GF-D8 (cell line): Measurements from ENCODE around the gene NDUFAF2.
A peak's percentile ranks its signal among the peaks of the same experiment; 100 is the strongest.
"Not testable (repeated sequence)": the region's sequence is repeated elsewhere in the genome, so short reads cannot be mapped to it uniquely, and the experiment has no call there.

ENCODE experiments used
- DNase-seq: peaks from one replicate; lab custom pipeline; 2025; lab: John Stamatoyannopoulos, UW

NDUFAF2 gene

DNA sequence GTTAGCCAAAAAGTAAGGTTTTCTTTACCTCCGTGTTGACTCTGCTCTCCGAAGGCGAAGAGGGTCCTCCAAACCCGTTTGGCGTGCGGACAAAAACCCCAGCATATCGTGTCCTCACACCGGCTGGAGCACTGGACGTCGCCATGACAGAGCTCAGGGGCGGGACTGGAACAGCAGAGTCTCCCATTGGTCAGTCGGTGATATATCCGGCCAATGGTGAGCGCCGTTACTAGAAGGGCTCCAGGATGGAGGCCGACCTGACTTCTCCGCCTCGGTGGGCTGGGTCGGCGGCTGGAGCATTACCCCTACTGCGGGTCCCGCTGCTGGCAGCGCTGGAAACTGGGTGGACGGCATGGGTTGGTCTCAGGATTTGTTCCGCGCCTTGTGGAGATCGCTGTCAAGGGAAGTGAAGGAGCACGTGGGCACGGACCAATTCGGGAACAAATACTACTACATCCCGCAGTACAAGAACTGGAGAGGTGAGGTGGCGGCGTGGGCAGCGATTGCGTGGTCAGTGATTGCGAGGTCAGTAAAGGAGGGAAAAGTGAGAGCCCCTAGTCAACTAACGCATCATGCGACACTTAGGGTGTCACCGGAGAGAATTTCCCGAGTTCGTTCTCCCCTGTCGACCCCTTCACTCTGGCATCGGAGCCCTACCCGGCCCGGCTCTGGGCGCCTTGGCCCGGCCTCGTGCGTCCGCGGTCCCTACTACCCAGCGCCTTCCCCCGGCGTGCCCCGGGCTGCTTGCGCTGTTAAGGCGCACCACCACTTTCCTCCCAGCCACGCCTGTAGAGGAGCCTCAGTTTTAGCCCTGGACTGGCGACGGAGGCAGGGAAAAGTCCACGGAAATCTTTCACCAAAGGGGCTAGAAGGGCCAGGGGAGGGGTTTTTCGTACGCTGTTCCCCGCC is at the start of gene NDUFAF2, which contains the start of gene ERCC8:
Gene NDUFAF2 (plus strand): TSS at position 302 of the 909 bp plus-strand sequence. CDS start 51 bp downstream, at position 353.
Gene ERCC8 (minus strand): TSS at position 167 of the 909 bp plus-strand sequence. CDS start 62 bp downstream, at position 105.
- peak; percentile 85 for DNase-seq

- DNase-seq = no peak
Observed at GRCh38 chr5:60896991-60897390, 48.0 kb upstream of the NDUFAF2 start.

DNA sequence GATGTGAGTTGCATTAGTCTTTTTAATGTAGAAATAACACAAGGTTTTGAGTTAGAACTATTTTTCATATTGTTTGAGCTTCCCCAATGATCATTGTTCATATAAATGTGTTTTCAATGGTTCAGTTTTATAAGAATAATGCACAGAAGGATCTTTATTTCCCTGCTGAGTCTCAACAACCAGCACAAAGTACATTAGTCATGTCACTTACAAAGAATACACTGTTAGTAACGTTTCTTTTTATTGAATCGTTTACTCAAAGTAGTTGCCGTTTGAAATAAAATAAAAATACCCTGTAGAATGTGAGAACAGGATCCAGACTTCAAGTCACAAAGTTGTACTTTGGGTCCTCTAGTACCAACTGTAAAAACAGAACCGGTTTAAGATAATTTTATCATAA is 41.6 kb upstream of the NDUFAF2 start:
- no peak for DNase-seq

DNA sequence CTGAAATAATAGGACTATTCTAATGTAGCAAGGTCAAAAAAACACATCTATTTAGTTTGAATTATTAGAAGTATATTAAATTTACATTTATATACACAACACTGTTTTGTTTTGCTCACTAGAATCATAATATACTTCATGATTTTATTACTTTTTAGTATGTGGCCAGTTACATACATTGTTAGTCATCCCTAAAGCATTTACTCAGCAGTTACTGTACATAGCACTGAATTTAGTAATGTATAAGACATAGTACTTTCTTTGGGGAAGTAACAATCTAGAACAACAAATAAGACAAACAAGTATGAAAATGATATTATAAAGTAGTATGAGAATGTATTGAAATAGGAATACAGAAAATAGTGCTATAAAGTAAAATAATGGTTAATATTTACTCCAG is 28.4 kb upstream of the NDUFAF2 start:
- DNase-seq = no peak

DNA sequence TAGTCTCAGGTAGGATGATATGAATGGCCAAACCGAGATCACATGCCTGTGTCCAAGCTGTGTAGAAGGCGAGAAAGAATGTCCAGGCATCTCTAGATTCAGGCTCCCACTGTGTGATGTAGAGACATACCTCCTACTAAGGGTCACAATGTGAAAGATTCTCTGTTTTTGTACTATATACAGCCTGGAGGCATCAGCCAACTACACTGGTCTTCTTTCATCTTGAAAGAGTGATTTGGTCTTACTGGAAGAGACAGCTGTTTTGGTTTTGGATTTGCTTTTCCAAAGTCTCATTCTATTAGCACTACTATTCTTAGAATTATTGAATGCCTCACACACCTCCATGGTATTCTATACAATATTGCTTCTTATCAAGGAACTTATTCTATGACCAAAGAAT is 26.5 kb upstream of the NDUFAF2 start:
- DNase-seq = no peak

GRCh38 chr5:60927450-60927849 is 17.6 kb upstream of the NDUFAF2 start:
- no peak for DNase-seq

GRCh38 chr5:60929024-60929423 is 16.0 kb upstream of the NDUFAF2 start:
- DNase-seq = no peak

GRCh38 chr5:60943624-60944023 is 1.4 kb upstream of the NDUFAF2 start:
- DNase-seq = peak; percentile 51

DNA sequence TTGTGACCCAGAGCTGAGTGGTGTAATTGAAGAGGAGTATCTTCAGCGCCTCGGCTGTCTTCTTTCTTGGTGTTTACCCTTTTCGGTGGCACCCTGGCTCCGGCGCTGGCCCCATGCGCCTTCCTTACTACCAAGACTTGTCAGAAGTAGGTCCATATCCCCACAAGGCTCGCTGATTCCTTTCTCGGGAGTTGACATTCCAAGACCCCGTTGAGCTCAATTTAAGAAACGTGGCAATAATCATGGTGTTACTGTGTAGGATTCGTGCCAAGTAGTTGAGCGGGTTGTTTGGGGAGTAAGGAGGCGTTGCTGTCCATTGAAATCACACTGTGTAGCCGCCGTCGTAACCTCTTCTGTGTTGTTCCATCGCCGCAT is 795 bp downstream of the NDUFAF2 start:
- no peak for DNase-seq

GRCh38 chr5:60948738-60949137 is 3.7 kb downstream of the NDUFAF2 start:
- DNase-seq = no peak

GRCh38 chr5:60955239-60955638 is 10.2 kb downstream of the NDUFAF2 start:
- DNase-seq = no peak

GRCh38 chr5:60958088-60958487 is 13.1 kb downstream of the NDUFAF2 start:
- DNase-seq = no peak

DNA sequence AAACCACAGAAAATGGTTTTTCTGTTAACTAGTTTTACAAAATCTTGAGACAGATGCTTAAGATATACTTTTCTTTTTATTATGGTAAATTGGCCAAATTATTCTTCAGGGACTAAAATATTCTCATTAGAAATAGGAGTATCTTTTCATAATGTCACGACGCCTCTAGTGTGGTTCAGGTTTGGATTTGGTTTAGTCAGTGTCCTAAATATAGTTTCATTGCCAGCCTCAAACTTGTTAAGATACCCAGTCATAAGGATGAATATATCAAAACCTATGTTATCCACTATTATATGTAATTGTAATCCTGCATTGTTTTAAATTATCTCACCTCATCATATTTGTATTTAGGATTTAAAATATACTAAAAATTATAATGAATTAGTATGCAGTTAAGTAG is 13.7 kb downstream of the NDUFAF2 start:
- no peak for DNase-seq

GRCh38 chr5:60959156-60959555 is 14.2 kb downstream of the NDUFAF2 start:
- DNase-seq = no peak

DNA sequence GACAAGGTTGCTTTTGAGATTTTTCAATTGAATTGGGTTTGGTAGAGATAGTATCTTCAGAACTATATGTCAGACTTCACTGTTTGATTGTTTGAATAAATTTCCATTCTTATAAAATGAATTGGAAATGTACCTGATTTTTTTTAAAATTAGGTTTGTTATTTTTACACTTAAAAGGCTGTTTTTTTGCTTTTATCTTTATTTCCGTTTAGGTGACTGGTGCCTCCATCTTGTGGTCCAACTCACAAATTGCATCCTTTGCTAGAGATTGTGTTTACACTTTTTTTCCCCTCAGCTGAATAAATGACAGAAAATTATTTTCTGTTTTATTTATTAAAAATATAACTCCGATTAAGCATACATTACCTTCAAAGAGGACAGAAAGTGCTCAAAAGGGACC is 15.6 kb downstream of the NDUFAF2 start:
- DNase-seq = no peak

DNA sequence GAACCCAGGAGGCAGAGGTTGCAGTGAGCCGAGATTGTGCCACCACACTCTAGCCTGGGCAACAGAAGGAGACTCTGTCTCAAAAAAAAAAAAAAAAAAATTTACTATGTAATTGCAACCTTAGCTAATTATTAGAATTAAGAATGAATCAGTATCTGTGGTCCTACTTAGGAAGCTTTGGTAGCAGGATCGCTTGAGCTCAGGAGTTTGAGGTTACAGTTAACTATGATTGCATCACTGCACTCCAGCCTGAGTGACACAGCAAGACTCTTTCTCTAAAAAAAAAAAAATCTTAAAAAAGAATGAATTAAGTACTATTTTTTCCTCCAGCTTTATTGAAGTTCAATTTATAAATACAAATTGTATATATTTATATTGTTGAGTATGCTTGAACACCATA is 16.7 kb downstream of the NDUFAF2 start:
- peak; percentile 49 for DNase-seq

DNA sequence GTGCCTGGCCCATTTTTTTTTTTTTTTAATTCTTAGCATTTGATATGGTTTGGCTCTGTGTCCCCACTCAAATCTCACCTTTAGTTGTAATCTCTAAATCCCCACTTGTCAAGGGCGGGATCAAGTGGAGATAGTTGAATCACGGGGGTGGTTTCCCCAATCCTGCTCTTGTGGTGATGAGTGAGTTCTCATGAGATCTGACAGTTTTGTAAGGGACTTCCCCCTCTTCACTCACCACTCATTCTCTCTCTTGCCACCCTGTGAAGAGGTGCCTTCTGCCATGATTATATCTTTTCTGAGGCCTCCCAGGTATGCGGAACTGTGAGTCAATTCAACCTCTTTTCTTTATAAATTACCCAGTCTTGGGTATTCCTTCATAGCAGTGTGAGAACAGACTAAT is 27.2 kb downstream of the NDUFAF2 start:
- no peak for DNase-seq

DNA sequence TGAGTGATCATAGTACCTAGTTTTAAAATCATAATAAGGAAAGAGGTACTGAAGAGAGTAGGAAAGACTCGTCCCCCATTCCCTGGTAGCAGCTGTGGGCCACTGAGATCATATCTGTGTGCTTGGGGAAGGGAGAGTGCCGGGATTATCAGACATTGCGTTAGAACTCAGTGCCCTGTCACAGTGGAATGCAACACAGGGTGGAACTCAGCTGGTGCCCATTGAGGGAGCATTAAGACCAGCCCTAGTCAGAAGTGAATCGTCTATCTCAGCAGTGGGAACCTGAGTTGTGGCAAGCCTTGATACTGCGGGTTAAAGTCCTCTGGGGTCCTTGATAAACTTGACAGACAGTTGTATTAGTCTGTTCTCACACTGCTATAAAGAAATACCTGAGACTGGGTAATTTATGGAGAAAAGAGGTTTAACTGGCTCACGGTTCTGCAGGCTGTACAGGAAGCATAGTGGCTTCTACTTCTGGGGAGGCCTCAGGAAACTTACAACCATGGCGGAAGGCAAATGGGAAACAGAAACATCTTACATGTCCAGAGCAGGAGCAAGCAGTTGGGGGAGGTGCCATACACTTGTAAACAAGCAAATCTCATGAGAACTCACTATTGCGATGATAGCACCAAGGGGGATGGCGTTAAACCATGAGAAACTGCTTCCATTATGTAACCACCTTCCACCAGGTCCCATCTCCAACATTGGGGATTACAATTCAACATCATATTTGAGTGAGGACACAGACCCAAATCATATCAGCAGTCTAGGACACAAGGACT is 33.1 kb downstream of the NDUFAF2 start:
- DNase-seq = no peak

DNA sequence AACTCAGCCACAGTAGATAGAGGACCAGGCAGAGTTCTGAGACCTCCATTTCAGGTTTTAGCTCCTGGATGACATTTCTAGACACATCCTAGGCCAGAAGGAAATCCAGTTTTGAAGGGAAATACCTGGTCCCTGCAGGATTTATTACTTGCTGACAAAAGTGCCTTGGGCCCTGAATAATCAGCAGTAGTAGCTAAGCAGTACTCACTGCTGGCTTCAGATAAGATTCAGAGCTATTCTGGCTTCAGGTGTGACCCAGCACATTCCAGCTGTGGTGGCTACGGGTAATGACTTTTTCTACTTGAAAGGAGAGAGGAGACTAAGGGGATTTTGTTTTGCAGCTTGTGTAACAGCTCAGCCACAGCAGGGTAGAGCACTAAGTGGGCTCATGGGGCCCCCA is 34.0 kb downstream of the NDUFAF2 start:
- DNase-seq = no peak

GRCh38 chr5:60980511-60980910 is 35.5 kb downstream of the NDUFAF2 start:
- no peak for DNase-seq

GRCh38 chr5:60982127-60982526 is 37.1 kb downstream of the NDUFAF2 start:
- DNase-seq = not testable (repeated sequence)

DNA sequence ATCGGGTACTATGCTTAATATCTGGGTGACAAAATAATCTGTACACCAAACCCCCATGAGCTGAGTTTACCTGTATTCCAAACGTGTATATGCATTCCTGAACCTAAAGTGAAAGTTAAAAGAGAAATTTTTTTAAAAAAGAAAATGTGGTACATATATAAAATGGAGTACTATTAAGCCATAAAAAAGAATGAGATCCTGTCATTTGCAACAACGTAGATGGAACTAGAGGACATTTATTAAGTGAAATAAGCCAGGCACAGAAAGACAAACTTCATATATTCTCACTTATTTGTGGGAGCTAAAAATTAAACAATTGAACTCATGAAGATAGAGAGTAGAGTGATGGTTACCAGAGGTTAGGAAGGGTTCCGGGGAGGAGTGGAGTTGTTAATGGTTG is 44.8 kb downstream of the NDUFAF2 start:
- no peak for DNase-seq

DNA sequence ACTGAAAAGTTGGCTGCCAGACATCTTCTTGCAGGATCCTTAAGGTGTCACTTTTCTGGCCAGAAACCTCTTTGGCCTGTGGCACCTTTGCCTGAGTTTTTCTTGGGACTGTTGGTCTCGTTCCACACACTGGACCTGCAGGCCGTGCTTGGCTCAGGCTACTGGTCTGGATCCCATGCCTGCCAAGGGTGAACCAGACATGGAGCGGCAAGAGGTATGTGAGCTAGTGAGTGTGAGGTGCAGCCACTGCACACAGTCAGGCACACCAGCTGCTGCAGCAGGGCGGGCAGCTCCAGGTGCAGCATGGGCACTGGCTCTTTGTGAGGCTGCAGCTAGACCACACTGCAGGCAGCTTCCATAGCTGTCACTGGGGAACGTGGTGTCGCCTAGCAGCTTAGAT is 47.9 kb downstream of the NDUFAF2 start:
- no peak for DNase-seq
